G401.6 (cell line): ENCODE data around the gene GABPB1.

Source experiments
- FAIRE-seq: peaks from 2 replicates; lab custom pipeline; 2012; peaks lifted over from hg19 to GRCh38; lab: Jason Lieb, UNC

Gene GABPB1

DNA sequence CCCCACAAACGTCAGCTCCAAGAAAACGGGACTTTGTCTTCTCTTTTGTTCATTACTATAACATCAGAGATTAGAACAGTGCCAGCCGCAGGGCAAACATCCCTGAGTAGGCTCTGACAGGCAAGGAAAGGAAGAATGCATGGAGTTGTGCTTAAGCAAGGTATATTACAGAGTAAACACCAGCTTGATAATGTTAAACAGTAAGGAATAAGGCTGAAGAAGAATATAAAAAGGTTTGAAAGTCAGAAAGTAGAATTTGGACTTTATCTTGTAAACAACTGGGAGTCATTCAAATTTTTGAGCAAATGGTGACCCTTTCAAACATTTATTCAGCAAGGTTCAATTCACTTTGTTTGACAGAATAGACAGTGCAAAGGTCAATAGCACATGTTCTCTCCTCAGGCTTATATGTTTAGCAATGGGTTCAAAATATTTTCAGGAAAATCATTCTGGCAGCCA is 11.0 kb downstream of the GABPB1 start:
- FAIRE-seq, result no peak

DNA sequence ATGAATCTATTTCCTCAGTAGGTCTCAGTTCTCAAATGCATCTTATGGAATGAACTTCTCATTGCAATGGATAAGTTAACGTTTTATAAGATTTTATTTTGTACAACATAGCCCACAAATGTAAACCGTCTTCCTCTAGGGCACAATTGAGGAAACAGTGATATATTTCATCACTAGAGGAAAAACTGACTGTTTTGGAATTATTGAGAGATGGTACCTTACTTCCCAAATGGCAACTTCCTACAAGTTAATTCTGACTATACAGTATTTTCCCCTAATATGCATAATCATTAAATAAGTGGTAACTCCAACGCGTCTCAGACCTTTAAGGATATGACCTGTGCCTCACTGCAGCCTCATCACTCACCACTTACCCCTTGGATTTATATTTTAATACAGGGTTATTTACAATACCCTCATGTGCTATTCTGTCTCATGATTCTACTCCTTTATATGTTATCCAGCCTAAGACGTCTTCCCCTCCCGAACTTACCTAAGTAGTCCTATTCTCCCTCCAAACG is 13.3 kb downstream of the GABPB1 start:
- FAIRE-seq, result no peak

DNA sequence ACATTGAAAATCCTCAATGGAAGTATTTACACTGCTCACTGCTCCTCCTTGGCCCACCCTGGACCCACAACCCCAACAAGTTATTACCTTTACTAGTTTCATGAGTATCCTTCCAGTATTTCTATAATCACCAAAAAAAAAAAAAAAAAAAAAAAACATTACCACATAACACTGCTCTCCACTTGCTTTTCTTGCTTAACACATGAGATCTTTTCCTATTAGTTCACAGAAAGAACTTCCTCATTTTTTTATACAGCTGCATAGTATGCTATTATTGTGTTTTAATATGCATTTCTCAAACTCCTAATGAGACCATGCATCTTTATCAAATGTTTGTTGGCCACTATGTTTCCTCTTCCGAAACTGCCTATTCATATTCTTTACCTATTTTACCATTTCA is 14.6 kb downstream of the GABPB1 start:
- no peak for FAIRE-seq

DNA sequence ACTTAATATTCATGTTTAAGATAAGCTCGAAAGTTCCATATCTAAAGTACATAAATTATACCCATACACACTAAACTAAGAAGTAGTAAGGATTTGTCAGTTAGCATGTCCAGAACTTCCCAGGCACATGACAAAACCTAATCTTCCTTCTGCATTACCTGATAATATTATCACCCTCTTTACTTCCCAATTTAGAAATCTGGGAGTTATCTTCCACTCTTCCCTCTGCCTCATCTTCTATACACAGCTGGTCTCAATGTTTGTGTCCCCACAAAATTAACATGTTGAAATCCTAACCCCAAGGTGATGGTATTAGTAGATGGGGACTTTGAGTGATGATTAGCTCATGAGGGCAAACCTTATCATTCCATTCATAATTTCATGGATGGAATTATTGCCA is 15.3 kb downstream of the GABPB1 start:
- FAIRE-seq, result no peak

DNA sequence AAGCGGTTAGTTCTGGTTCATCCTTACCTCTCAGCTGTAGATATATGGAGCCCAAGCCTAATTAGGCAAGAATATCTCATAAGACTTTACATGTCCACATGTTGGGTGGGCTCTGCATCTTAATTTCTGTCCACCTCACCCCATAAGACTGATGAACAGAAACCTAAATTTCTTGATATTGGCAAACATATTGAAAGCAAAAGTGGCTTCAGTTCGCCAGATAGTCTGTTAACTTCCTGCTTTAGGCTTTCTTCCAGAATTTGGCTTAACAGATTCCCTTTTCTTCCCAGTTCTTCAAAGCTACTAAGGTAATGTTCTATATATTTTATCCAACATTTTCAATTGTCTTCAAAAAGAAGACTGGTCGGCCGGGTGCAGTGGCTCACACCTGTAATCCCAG is 19.7 kb downstream of the GABPB1 start:
- FAIRE-seq, result no peak

DNA sequence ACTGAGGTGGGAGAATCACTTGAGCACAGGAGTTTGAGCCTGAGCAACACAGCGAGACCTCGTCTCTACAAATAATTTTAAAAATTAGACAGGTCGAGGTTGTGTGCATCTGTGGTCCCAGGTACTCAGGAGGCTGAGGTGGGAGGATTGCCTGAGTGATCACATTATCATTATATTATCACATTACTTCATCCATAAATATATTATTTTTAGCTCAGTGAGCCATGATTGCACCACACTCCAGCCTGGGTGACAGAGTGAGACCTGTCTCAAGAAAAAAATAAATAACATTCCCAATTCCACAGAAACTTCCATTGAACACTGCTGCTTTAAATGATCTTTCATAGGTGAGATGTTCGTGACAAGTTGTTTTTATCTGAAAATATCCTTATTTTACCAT is 21.8 kb downstream of the GABPB1 start:
- FAIRE-seq, result no peak

DNA sequence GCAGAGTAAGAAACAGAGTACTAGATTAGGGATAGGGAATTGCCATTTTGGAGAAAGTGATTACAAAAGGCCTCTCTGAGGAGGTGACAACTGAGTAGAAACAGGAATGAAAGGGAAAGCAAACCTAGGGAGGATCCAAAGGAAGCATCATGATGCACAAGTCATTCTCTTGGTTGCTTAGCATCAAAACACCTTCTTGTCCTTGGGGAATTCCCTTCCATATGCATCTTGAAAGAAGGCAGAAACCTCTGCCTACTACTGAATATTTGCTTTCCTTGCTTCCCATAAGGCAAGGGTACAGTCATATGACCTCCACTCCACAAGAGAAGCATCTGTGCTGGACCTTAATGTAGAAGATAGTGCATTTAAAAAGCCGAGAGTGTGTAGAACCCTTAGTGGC is 24.1 kb downstream of the GABPB1 start:
- FAIRE-seq, result no peak

DNA sequence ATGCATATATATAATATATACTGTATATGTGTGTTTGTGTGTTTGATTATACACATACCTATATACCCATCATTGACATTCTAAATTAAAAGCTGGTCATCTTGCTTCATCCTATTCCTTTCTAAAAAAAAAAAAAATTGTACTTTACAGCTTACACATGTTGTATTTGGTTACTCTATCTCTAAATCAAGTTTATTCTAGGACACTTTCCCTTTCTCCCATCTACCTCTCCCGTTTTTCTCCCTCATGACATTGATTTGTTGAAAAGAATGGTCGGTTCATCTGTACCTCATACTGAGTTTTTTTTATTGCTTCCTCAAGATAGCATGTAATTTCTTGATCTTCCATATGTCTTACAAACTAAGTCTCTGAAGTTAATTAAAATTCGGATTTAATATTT is 26.9 kb downstream of the GABPB1 start:
- no peak for FAIRE-seq

DNA sequence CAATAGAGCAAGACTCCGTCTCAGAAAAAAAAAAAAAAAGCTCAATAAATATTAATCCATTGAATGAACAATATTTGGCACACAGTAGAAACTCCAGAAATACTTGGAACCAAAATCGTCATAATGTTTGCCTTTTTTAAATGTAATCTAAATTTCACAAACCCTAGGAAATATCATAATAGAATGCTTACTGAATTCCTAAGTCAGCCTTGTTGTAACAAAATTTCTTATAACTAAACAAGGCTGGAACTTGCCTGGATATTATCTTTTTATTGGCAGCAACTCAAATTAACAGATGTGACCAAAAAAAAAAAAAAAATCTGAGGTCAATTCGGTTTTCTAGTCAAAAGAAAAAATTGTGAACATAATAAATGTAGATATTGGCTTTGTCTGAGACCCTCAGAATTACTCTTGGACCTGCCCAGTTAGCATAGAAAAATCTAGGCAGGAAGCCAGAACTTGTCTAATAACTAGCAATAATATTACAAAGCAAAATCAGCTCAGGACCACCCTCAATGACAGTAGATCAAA is 33.3 kb downstream of the GABPB1 start:
- no peak for FAIRE-seq

DNA sequence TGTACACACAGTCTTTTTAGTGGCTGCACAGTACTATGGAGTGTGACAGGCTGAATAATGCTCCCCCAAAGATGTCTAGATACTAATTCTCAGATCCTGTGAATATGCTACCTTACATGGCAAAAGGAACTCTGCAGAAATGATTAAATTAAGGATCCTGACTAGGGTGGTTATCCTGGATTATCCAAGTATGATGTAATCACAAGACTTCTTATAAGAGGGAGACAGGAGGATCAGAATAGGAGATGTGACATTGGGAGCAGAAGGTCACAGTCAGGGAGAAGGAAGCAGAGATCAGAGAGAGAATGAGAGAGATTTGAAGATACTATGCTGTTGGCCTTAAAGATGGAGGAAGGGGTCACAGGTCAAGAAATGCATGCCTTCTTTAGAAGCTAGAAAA is 34.5 kb downstream of the GABPB1 start:
- no peak for FAIRE-seq

DNA sequence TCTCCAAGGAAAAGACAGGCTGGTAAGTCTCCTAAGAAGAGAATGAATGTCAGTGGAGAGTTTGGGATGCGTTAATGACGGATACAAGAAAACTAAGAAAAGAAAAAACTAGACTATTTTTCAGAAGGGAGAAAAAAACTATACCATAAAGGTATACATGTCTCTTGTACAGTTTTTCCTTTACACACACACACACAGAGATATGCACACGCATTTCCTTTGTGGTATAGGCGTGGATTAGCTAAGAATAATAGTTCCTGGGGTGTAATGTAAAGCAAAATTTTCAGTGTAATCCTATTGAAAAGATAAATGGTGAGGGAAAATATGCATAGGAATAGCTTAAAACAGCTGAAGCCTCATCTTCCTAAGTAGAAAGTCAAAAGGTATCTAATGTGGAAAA is 36.3 kb downstream of the GABPB1 start:
- FAIRE-seq, result no peak

DNA sequence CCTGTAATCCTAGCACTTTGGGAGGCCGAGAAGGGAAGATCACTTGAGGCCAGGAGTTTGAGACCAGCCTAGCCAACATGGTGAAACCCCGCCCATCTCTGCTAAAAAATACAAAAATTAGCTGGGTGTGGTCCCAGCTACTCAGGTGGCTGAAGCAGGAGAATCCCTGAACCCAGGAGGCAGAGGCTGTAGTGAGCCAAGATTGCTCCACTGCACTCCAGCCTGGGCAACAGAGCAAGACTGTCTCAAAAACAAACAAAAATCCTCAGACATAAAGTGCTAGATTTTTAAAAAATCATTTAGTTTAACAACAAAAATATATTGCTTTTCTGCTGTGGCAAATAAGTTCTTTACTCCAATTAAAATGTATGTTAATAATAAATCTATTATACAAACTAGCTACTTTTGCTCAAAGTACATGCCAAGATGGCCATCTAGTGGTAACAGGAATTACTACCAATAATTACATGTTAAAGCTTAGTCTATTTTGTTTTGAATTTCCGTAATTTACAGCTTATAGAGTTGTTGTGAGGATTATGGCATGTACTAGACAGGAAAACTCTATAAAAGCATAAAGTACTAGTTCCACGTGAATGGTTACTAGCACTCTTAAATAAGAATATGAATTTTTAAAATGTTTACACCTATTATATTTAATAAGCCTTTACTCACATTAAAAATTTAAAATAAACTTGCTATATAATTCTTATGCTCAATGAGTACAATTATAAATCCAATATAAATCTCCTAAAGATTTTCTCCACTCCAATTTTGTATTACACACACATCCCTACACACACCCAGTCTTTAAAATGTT is 39.0 kb downstream of the GABPB1 start:
- peak; percentile 96 for FAIRE-seq

DNA sequence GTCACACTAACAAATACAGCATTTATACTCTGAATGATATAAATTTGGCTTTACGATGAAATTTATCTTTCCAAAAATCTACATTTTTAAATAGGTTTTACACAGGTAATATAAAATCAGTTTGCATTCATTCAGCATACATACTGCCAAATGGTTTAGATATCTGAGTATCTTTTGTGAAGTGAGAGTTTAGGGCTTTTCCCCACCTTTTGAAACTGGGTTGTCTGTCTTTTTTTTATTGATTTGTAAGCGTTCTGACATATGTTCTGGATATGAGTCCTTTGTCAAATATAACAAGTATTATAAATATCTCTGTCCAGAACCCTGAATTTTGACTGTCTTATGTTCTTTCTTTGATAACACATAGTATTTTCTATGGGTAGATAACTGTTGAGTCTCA is 42.4 kb downstream of the GABPB1 start:
- no peak for FAIRE-seq

DNA sequence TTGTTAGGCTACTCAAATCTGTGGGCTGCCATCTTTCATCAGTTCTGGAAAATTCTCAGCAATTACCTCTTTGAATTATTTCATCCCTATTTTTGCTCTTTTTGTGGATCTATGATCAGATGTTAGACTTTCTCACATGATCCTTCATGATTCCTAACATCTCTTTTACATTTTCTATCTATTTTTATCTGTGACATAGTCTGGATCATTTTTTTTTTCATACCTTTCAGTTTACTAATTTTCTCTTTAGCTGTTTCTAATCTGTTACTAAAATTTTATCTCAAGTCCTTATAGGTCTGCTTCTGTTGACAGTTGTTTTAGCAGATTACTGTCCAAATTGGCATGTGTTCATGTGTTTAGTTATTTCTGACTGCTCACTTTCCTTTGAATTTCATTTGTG is 47.2 kb downstream of the GABPB1 start:
- FAIRE-seq, result no peak

DNA sequence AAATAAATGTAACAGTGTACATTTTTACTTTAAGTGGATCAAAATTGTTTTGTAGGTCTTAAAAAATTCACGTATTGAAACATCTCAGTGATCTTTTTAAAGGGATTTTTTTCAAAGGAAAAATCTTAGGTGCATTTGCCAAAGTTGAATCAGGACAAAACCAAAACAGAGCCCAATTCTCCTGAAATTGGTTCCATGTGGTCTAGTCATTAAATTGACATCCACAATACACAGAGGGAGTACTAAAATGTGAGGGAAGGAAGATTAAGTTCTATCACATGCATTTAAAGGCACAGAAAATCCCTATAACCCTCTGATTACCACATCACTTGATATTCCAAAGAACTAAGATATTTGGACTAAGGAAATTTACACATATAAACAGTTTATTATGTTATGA is 50.2 kb downstream of the GABPB1 start:
- no peak for FAIRE-seq

DNA sequence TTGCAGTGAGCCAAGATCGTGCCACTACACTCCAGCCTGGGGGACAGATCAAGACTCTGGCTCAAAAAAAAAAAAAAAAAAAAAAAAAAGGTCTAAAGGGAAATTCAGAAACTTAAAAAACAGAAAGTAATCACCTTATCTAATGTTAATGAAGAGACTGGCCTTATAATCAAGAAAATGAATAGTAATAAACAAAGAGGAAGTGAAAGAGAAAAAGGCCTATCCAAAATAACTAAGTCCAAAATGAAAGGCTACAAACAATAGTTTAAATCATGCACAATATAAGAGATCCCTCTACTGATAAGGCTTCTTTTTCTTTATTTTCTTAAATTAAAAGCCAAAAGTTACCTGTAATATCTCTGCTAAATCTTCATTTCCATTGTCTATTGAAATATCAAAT is 52.4 kb downstream of the GABPB1 start:
- no peak for FAIRE-seq

DNA sequence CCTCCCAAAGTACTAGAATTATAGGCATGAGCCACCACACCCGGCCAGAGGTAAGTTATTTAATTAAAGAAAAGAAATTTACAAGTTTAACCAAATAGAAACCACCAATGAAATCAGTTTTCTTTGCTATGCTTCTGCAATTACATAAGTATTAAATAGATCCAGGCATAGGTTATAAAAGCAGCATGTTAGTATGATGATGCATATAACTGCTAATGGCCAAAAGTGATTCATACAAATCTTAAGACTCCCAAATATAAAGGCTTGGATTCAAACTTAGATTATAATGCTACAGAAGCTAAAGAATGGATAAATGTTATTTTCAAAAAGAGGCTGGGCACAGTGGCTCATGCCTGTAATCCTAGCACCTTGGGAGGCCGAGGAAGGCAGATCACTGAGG is 56.7 kb downstream of the GABPB1 start:
- no peak for FAIRE-seq

DNA sequence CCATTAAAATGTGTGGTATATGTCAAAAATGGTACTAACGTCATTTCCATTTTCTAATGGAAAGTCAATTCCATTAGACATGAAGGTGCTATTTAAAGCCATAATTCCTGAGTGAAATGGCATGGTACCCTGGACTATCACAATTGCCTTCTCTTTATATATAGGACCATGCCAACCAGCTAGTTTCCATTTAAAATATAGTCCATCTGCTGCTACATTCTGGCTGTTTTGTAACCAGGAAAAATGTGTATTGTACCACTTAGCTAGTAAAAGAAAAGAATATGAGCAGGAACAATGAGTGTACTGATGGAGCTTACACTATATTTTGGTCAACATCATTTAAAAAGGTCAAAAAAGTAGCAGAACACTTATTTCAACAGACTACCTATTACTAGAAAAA is 59.0 kb downstream of the GABPB1 start:
- no peak for FAIRE-seq

DNA sequence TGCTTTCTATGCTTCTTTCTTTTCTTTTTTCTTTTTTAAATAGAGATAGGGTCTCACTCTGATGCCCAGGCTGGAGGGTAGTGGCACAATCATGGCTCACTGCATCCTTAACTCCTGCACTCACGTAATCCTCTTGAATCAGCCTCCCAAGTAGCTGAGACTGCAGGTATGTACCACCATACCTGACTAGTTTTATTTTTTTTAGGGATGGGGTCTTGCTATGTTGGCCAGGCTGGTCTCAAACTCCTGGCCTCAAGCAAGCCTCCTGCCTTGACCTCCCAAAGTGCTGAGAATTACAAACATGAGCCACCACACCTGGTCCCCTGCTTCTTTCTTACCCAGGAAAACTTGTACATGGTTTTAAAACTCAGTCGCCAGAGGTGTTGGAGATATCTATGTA is 65.2 kb downstream of the GABPB1 start:
- FAIRE-seq, result no peak

DNA sequence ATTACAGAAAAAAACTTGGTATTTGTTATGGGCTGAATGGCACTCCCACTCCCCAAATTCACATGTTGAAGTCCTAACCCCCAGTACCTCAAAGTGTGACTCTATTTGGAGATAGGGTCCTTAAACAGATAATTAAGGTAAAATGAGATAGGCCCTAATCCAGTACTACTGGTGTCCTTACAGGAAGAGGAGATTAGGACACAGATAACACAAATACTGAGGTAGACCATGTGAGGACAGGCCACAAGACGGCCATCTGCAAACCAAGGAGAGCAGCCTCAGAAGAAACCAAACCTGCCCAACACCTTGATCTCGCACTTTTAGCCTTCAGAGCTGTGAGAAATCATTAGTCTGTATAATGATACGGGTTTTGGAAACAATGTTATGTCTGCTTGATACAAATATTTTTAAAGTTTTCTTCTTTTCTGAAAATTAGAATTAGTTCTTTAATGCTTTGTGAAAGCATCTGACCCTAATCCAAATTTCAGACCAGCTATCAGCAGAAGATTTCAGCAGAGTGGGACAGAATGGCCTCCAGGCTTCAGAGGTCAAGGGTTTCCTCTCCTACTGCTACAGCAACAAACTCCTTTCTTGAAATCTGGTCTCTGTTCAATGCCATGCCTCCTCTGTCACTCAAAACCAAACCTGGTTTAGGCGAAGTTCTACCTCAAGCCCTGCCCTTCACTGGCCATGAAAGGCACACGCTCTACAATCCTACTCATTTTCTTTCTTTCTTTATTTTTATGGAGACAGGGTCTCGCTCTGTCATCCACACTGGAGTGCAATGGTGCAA is 67.5 kb downstream of the GABPB1 start:
- FAIRE-seq, result no peak

DNA sequence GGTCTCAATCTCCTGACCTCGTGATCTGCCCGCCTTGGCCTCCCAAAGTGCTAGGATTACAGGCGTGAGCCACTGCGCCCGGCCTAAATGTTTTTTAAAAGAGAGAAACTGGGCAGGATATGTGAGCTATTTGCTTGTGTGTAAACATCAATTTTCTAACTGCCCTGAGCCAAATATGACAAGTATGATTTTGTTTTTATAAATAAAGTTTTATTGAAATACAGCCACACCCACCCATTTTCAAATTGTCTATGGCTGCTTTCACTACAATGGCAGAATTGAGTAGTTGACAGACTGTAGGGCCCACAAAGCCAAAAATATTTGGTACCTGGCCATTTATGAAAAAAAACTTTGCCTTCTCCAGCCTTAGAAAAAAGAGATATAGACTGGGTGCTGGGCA is 73.6 kb downstream of the GABPB1 start:
- FAIRE-seq, result no peak

DNA sequence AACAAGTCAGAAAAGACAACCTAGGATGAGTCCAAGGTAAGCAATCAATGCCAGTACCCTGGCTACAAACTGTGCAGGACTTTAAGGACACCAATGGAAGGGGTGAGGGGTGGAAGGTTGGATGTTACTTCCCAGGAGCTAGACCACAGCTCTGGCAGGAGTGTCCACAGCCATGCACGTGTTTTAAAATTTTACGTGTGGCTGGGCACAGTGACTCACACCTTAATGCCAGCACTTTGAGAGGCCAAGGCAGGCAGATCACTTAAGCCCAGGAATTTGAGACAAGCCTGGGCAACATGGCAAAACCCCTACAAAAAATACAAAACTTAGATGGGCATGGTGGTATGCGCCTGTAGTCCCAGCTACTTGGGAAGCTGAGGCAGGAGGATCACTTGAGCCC is 74.7 kb downstream of the GABPB1 start:
- no peak for FAIRE-seq

DNA sequence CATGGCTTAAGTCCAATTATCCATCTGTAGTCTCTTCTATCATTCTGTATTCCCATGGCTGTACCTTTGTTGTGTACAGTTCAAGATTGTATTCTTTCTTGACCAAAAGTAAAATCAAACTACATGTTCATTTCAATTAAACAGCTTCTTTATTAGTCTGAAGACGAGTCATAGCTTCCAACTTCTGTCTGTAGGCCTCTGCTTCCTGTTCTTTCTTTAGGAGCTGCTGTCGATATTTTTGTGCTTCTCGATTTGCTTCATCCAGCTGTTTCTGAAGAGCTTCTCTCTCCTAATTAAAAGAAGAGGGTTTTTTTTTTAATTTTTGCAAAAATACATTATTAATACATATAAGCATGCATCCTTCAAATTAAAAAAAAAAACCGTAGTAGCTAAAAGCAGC is 76.5 kb downstream of the GABPB1 start:
- no peak for FAIRE-seq
